Measurements from ENCODE around the gene MRPL34. TPM values are rescaled to one million over a fixed set of nuclear protein-coding genes. Genes with fewer than 3 reads are reported as not detected.
"Not testable (repeated sequence)": the region's sequence is repeated elsewhere in the genome, so short reads cannot be mapped to it uniquely, and the experiment has no call there.

The MRPL34 gene
- total RNA-seq, 1 donor, result 44.4 TPM

GRCh38 chr19:17283504-17283996, 22.1 kb upstream of the MRPL34 start:
- no peak for DNase-seq (ENCODE audit: low read depth in 2 of 3, low spot score in 2 of 3)

DNA sequence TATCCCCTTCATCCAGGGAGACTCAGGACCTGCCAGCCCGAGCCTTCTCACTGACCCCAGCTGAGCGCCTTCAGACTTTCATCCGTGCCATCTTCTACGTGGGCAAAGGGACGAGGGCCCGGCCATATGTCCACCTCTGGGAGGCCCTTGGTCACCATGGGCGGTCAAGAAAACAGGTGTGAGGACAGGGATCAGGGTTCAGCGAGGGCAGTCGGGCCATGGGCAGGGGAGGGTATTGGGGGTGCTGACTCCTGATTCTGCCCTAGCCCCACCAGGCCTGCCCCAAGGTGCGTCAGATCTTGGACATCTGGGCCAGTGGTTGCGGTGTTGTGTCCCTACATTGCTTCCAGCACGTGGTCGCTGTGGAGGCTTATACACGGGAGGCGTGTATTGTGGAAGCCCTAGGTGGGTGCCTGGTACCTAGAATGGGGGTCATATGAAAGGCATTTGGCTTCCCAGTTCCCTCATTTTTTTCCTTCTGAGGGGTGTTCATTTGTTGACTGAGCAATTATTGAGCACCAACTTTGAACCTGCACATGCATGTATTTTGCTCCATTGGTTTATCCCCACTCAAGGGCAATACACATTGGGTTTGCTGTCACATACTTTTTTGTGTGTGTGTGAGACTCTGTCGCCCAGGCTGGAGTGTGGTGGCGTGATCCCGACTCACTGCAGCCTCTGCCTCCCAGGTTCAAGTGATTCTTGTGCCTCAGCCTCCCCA, 20.1 kb upstream of the MRPL34 start:
- no peak for DNase-seq (ENCODE audit: low read depth in 2 of 3, low spot score in 2 of 3)

DNA sequence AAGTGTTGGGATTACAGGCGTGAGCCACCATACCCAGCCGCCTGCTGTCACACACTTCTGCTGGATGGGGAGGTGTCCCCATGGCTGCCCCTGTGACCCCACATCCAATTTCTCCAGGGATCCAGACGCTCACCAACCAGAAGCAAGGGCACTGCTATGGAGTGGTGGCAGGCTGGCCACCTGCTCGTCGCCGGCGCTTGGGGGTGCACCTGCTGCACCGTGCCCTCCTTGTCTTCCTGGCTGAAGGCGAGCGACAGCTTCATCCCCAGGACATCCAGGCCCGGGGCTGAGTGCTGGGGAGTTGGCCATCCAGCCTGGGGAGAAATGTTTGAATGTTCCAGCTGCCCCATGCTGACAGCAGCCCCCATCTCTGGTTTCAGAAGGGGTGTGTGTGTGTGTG, 19.4 kb upstream of the MRPL34 start:
- no peak for DNase-seq (ENCODE audit: low read depth in 2 of 3, low spot score in 2 of 3)

DNA sequence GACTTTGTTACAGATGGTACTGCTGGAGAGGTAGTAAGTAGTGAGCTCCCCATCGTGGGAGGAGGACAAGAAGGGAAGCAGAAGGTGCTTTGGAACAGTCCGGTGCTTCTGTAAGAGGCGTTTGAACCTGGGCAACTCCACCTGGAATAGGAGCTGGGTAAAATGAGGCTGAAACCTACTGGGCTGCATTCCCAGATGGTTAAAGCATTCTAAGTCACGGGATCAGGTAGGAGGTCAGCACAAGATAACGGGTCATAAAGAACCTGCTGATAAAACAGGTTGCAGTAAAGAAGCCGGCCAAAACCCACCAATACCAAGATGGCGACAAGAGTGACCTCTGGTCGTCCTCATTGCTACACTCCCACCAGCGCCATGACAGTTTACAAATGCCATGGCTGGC, 18.9 kb upstream of the MRPL34 start:
- DNase-seq (ENCODE audit: low read depth in 2 of 3, low spot score in 2 of 3), result no peak

- peak in 2 of 3 donors; percentile 83 to 90 for DNase-seq (ENCODE audit: low read depth in 2 of 3, low spot score in 2 of 3)
Measured at GRCh38 chr19:17289489-17289888, 16.2 kb upstream of the MRPL34 start.

DNA sequence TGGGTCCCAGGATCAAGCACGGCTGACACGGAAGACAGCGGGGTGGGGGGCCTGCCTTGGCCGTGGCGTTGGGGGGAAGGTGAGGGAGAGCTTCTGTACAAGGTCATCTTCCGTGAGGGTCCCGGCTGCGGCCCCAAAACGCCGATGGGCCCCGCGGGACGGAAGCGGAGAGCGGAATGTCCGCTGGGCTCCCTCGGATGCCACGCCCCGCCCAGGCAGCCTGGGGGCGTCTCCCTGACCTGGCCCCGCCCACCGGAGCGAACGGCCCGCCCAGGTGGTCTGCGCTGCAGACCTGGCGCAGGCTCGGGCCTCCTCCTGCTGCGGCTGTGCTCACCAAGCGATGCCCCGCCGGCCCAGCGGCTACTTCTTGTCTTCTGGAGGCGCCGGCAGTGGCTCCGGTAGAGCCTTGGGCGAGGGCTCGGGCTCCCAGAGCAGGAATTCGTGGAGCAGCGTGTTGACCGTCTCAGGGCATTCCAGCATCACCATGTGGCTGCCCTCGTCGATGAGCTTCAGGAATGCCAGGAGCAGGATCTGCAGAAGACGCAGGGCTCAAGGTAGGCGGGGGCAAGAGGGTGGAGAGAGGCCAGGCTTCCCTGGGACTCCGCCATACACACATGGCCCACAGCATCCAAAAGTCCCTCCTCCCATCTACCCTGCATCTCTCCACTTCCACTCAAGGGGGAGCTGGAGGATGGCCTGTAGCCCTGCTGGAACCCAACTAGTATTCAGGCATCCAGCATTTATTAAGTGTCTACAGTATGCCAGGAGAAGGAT, 13.2 kb upstream of the MRPL34 start:
- peak; percentile 52 to 88 (median 77) for DNase-seq (ENCODE audit: low read depth in 2 of 3, low spot score in 2 of 3)

GRCh38 chr19:17293605-17294004, 12.1 kb upstream of the MRPL34 start:
- DNase-seq (ENCODE audit: low read depth in 2 of 3, low spot score in 2 of 3), result no peak

- peak in 1 of 3 donors; percentile 28 for DNase-seq (ENCODE audit: low read depth in 2 of 3, low spot score in 2 of 3)
Measured at GRCh38 chr19:17294051-17294891, 11.4 kb upstream of the MRPL34 start.

- not testable (repeated sequence) for DNase-seq (ENCODE audit: low read depth in 2 of 3, low spot score in 2 of 3)
Measured at GRCh38 chr19:17295551-17295950, 10.1 kb upstream of the MRPL34 start.

DNA sequence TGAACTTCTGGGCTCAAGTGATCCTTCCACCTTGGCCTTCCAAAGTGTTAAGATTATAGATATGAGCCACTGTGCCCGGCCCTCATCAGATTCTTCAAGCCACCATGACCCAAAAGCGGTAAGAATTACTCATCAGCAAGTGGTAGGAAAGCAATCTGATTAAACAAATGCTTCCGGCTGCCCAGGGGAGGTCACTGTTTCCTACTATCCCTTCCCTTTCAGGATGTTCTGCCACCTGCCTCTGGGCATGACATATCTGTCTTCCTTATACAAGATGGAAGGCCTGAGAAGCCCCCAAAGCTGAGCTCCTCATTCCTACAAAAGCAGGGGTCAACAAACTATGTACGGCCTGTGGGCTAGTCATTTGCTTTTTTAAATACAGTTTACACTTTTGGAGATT, 9.4 kb upstream of the MRPL34 start:
- DNase-seq (ENCODE audit: low read depth in 2 of 3, low spot score in 2 of 3), result peak in 1 of 3 donors; percentile 15

DNA sequence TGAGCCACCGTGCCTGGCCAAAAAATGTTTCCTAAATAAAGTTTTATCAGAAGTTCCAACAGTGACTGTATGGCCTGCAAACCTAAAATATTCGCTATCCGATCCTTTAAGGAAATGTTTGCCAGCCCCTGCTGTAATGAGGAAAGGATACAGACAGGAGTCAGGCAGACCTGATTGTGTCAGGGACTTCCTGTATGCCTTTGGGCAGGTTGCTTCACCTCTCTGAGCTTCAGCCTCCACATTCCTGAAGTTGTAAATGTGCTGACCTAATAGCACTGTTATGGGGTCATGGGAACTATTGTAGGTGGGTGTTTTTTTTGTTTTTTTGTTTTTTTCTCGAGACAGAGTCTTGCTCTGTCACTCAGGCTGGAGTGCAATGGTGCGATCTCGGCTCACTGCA, 8.7 kb upstream of the MRPL34 start:
- no peak for DNase-seq (ENCODE audit: low read depth in 2 of 3, low spot score in 2 of 3)

DNA sequence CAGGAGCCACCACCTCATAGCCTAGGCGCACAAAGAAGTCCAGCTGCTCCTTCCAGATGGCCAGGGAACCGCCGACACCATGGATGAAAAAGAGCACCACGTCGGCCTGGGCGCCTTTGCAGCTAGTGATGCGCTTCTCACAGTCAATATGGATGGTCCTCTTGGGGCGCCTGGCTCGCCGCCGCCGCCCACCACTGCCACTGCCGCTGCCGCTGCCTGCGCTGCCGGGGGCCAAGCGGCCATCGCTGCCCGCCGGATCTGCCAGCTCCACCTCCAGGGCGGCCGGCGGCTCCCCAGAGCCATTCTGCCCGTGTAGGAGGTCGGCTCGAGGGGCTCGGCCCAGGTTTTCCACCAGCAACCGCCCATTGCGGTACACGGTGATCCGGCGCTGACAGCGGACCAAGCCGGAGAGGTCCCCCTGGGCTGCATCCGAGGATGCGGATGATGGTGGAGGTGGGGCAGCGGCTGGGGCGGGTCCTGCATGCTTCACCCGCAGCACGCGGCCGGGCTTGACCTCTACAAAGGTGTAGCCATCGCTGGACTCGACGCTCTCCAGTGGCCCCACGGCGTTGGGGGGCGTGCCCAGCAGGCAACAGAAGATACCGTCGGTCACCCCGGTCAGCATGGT, 4.6 kb upstream of the MRPL34 start:
- DNase-seq (ENCODE audit: low read depth in 2 of 3, low spot score in 2 of 3), result no peak

- DNase-seq (ENCODE audit: low read depth in 2 of 3, low spot score in 2 of 3), result peak in 1 of 3 donors; percentile 52
Measured at GRCh38 chr19:17302391-17303166, 3.1 kb upstream of the MRPL34 start.

DNA sequence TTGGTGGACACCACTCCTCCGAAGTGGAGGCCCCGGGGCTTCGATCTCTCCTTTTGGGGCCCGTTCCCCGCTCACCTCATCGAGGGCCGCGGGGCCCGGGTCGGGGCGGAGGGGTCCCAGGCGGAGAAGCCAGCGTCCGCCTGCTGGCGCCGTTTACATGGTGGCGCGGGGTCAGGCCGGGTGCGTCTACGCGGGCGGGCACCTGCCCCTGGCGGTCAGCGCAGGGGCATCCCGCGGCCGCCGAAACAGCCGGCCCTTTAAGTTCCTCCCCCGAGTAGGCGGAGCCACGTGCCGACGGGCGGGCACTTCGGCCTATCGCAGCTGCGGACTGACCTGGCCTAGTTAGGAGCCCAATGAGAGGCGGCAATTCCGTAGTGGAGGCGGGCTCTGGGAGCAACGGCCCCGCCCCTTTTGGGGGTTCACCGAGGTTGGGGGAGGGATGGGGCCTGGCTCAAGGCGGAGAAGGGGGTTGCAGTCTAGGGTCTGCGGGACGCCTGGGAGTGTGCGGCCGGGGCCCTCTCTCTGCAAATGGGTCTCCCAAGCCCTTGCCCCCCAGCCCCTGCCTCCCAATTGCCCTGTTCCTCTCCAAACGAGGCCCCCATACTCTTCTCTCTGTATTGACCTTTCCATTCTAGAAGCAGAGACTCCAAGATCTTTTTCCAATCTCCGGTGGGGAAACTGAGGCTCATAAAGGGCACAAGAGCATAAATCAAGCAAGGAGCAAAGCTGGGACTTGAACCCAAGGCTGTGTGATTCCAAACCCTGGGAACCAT, 2.3 kb upstream of the MRPL34 start, which contains the start of gene ABHD8:
Gene ABHD8, minus strand, starts transcription at position 259 of the 773 bp plus-strand sequence. CDS start 1,809 bp downstream, outside the sequence.
- peak; percentile 78 to 97 (median 96) for DNase-seq (ENCODE audit: low read depth in 2 of 3, low spot score in 2 of 3)

GRCh38 chr19:17303940-17304267, 1.8 kb upstream of the MRPL34 start:
- no peak for DNase-seq (ENCODE audit: low read depth in 2 of 3, low spot score in 2 of 3)

GRCh38 chr19:17304386-17305215, 1.1 kb upstream of the MRPL34 start:
- no peak for DNase-seq (ENCODE audit: low read depth in 2 of 3, low spot score in 2 of 3)

GRCh38 chr19:17305216-17305516, 506 bp upstream of the MRPL34 start:
- no peak for DNase-seq (ENCODE audit: low read depth in 2 of 3, low spot score in 2 of 3)

DNA sequence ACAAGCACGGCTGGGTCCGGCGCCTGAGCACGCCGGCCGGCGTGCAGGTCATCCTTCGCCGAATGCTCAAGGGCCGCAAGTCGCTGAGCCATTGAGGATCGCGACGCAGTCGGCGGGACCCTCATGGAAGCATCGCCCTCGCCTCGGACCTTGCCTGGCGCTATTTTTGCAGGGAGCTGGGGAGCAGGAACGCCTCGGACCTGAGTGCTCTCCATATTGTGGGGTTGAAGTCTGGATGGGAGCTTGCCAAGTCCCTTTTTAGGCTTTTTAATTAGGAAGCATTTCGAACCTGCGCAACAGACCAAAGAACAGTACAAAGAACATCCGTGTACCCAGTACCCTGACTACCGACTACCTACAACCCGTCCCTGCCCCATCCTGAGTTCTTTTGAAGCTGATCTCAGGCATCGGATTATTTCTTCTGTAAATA, 628 bp downstream of the MRPL34 start:
- no peak for DNase-seq (ENCODE audit: low read depth in 2 of 3, low spot score in 2 of 3)

Data from hematopoietic multipotent progenitor cell (in vitro differentiated cells).